ENCODE data around the gene HCK.

HCK gene

GRCh38 chr20:32129863-32130262, 77.8 kb downstream of the HCK start:
- no peaks in the 10 kb centered on the region for H3K4me1 ChIP-seq (ENCODE audit: insufficient read depth, low read length)
- no peak for ATAC-seq (ENCODE audit: insufficient read depth, low read depth)
- peaks cover 92% of the 10 kb centered on the region for H3K79me2 ChIP-seq (ENCODE audit: insufficient read depth, low read length)
- H3K4me2 ChIP-seq (ENCODE audit: insufficient read depth, low read length) = no peak overlapping the region
- TF ChIP-seq, protein P1, sequence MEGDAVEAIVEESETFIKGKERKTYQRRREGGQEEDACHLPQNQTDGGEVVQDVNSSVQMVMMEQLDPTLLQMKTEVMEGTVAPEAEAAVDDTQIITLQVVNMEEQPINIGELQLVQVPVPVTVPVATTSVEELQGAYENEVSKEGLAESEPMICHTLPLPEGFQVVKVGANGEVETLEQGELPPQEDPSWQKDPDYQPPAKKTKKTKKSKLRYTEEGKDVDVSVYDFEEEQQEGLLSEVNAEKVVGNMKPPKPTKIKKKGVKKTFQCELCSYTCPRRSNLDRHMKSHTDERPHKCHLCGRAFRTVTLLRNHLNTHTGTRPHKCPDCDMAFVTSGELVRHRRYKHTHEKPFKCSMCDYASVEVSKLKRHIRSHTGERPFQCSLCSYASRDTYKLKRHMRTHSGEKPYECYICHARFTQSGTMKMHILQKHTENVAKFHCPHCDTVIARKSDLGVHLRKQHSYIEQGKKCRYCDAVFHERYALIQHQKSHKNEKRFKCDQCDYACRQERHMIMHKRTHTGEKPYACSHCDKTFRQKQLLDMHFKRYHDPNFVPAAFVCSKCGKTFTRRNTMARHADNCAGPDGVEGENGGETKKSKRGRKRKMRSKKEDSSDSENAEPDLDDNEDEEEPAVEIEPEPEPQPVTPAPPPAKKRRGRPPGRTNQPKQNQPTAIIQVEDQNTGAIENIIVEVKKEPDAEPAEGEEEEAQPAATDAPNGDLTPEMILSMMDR (IDR thresholded peaks at IDR 0.05; ENCODE audit: borderline replicate concordance, extremely low read depth, low read length, poor library complexity, severe bottlenecking) = no peak
- no peaks in the 10 kb centered on the region for H3K27me3 ChIP-seq (ENCODE audit: insufficient read depth, low read length, poor library complexity)
- H3K9me3 ChIP-seq (ENCODE audit: insufficient read depth, low read length, severe bottlenecking) = no peaks in the 10 kb centered on the region
- H4K20me1 ChIP-seq (ENCODE audit: insufficient read depth, low read length) = peaks cover 79% of the 10 kb centered on the region
- H3K9ac ChIP-seq (ENCODE audit: low read depth, low read length) = no peak overlapping the region
- H3K4me3 ChIP-seq (ENCODE audit: low read depth in 1 of 2, low read length in 2 of 2) = no peak overlapping the region
- peaks cover 36% of the 10 kb centered on the region for H3K36me3 ChIP-seq (ENCODE audit: insufficient read depth, low read length)
- no peak overlapping the region for H2AFZ ChIP-seq (ENCODE audit: low read depth, low read length)
- no peak for DNase-seq
- no peak overlapping the region for H3K27ac ChIP-seq (ENCODE audit: low read length)

DNA sequence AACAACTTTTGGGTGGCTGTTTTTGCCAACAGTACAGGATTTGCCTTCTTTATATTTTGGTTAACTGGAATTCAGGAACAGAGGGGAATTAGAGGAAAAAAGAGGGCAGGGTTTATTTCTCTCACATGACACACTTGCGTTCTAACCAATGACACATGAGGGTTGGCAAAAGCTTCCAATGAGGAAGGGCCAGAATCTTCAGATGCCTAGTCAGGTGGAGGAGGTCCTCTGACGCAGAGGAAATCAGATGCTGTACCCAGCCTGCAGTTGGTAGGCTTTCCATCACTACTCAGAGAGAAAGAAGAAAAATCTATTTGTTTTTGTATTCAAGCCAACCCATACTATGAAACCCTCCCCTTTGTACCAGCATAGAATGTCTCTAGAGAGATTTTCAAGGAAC, 78.3 kb downstream of the HCK start:
- no peak overlapping the region for H3K4me3 ChIP-seq (ENCODE audit: low read depth in 1 of 2, low read length in 2 of 2)
- no peaks in the 10 kb centered on the region for H3K27me3 ChIP-seq (ENCODE audit: insufficient read depth, low read length, poor library complexity)
- H3K79me2 ChIP-seq (ENCODE audit: insufficient read depth, low read length) = peaks cover 91% of the 10 kb centered on the region

GRCh38 chr20:32130965-32131364, 78.9 kb downstream of the HCK start:
- Histone ChIP-seq H3K4me3 (ENCODE audit: low read depth in 1 of 2, low read length in 2 of 2) (no peak overlapping the region), H2AFZ (ENCODE audit: low read depth, low read length) (no peak overlapping the region), H3K27ac (ENCODE audit: low read length) (no peak overlapping the region), H3K79me2 (ENCODE audit: insufficient read depth, low read length) (peaks cover 90% of the 10 kb centered on the region), H3K27me3 (ENCODE audit: insufficient read depth, low read length, poor library complexity) (no peaks in the 10 kb centered on the region), H3K4me2 (ENCODE audit: insufficient read depth, low read length) (no peak overlapping the region), H3K9me3 (ENCODE audit: insufficient read depth, low read length, severe bottlenecking) (no peaks in the 10 kb centered on the region), H3K4me1 (ENCODE audit: insufficient read depth, low read length) (no peaks in the 10 kb centered on the region), H3K36me3 (ENCODE audit: insufficient read depth, low read length) (peaks cover 39% of the 10 kb centered on the region), H4K20me1 (ENCODE audit: insufficient read depth, low read length) (peaks cover 76% of the 10 kb centered on the region), H3K9ac (ENCODE audit: low read depth, low read length) (no peak overlapping the region)
- DNase-seq (no peak), ATAC-seq (ENCODE audit: insufficient read depth, low read depth) (no peak)
- TF ChIP-seq, protein P1 (IDR thresholded peaks at IDR 0.05; ENCODE audit: borderline replicate concordance, extremely low read depth, low read length, poor library complexity, severe bottlenecking) = no peak
- TF ChIP-seq EZH2 (IDR thresholded peaks at IDR 0.05; ENCODE audit: borderline replicate concordance, low read depth, low read length, severe bottlenecking) = no peak

More for the DNA sequence above, 78.3 kb downstream of the HCK start:
- Histone ChIP-seq H3K9ac (ENCODE audit: low read depth, low read length) (no peak overlapping the region), H4K20me1 (ENCODE audit: insufficient read depth, low read length) (peaks cover 76% of the 10 kb centered on the region), H3K27ac (ENCODE audit: low read length) (no peak overlapping the region), H3K9me3 (ENCODE audit: insufficient read depth, low read length, severe bottlenecking) (no peaks in the 10 kb centered on the region), H3K36me3 (ENCODE audit: insufficient read depth, low read length) (peaks cover 35% of the 10 kb centered on the region), H2AFZ (ENCODE audit: low read depth, low read length) (no peak overlapping the region), H3K4me1 (ENCODE audit: insufficient read depth, low read length) (no peaks in the 10 kb centered on the region), H3K4me2 (ENCODE audit: insufficient read depth, low read length) (no peak overlapping the region)
- DNase-seq = no peak
- ATAC-seq (ENCODE audit: insufficient read depth, low read depth) = no peak
- TF ChIP-seq, protein P1 (IDR thresholded peaks at IDR 0.05; ENCODE audit: borderline replicate concordance, extremely low read depth, low read length, poor library complexity, severe bottlenecking) = no peak
- no peak for TF ChIP-seq EZH2 (IDR thresholded peaks at IDR 0.05; ENCODE audit: borderline replicate concordance, low read depth, low read length, severe bottlenecking)
